ENCODE data around the gene TRIM74.
"Not testable (repeated sequence)": the region's sequence is repeated elsewhere in the genome, so short reads cannot be mapped to it uniquely, and the experiment has no call there.

DNA sequence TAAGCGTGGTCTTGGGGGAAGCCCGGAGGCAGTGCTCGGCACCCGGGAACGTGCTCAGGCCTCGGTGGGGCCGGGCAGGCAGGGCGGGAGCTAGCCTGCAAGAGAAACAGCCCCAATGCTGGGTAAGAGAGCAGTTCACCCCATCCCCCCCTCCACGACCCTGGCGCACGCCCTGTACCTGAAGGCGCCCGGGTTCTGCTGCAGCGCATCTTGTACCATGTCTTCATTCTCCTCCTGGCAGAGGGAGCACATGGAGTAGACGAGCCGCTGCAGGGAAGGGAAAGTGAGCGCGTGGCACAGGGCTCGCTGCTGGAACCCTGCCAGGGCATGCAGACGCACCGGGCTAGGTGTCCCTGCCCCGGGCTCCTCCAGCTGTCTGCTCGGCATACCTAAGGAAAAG, 20.6 kb downstream of the TRIM74 start:
- not testable (repeated sequence) for TF ChIP-seq TOX (CRISPR knock-in tag; IDR thresholded peaks at IDR 0.05; ENCODE audit: borderline replicate concordance); ZFP3 (CRISPR knock-in tag; IDR thresholded peaks at IDR 0.05)
- TF ChIP-seq, protein P1, sequence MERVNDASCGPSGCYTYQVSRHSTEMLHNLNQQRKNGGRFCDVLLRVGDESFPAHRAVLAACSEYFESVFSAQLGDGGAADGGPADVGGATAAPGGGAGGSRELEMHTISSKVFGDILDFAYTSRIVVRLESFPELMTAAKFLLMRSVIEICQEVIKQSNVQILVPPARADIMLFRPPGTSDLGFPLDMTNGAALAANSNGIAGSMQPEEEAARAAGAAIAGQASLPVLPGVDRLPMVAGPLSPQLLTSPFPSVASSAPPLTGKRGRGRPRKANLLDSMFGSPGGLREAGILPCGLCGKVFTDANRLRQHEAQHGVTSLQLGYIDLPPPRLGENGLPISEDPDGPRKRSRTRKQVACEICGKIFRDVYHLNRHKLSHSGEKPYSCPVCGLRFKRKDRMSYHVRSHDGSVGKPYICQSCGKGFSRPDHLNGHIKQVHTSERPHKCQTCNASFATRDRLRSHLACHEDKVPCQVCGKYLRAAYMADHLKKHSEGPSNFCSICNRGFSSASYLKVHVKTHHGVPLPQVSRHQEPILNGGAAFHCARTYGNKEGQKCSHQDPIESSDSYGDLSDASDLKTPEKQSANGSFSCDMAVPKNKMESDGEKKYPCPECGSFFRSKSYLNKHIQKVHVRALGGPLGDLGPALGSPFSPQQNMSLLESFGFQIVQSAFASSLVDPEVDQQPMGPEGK (CRISPR knock-in tag; IDR thresholded peaks at IDR 0.05; ENCODE audit: borderline replicate concordance): not testable (repeated sequence)
